Measurements from ENCODE around the gene ARHGEF17. TPM values are rescaled to one million over a fixed set of nuclear protein-coding genes. Genes with fewer than 3 reads are reported as not detected.
"Not testable (repeated sequence)": the region's sequence is repeated elsewhere in the genome, so short reads cannot be mapped to it uniquely, and the experiment has no call there.

ARHGEF17 gene
- polyA plus RNA-seq, 1 donor (not counting 4 experiments of a cell fraction or from before 2014, with no cell fraction given), result 5.1 TPM

- dilution Hi-C loops (cut with MboI; ENCODE audit: extremely low pct_ligation_motif_present, low sequenced_read_pairs), result no loop called here
- Histone ChIP-seq H3K4me2 (ENCODE audit: control insufficient read depth, extremely low read depth, insufficient read depth, low read depth, low read length) (no peak overlapping the region), H4K20me1 (ENCODE audit: control insufficient read depth, extremely low read depth, insufficient read depth, low read length) (no peaks in the 10 kb centered on the region), H3K9ac (ENCODE audit: control insufficient read depth, extremely low read depth, insufficient read depth, low read length) (no peak overlapping the region), H2AFZ (ENCODE audit: control insufficient read depth, low read length) (no peak overlapping the region), H3K36me3 (ENCODE audit: control insufficient read depth in 2 of 2, extremely low read depth in 1 of 2, insufficient read depth in 2 of 2, low read length in 2 of 2) (no peaks in the 10 kb centered on the region), H3K4me1 (ENCODE audit: control insufficient read depth, extremely low read depth, insufficient read depth, low read length) (peaks cover 22% of the 10 kb centered on the region), H3K9me3 (ENCODE audit: control insufficient read depth, low read depth, low read length) (no peaks in the 10 kb centered on the region), H3K27ac (ENCODE audit: control insufficient read depth, insufficient read depth, low read length) (no peak overlapping the region), H3K4me3 (ENCODE audit: control insufficient read depth in 2 of 3, extremely low read depth in 1 of 3, insufficient read depth in 2 of 3, low read depth in 1 of 3, low read length in 3 of 3) (no peak overlapping the region), H3K9me1 (ENCODE audit: control insufficient read depth, extremely low read depth, insufficient read depth, low read length) (no peaks in the 10 kb centered on the region), H3K27me3 (ENCODE audit: control insufficient read depth, extremely low read depth, insufficient read depth, low read length) (peaks cover 4% of the 10 kb centered on the region), H3K79me2 (ENCODE audit: control insufficient read depth, insufficient read depth, low read length) (no peaks in the 10 kb centered on the region)
- TF ChIP-seq CTCF (optimal IDR thresholded peaks at IDR 0.05 in 1 of 3, IDR thresholded peaks at IDR 0.05 in 1 of 3, conservative IDR thresholded peaks at IDR 0.05 in 1 of 3; ENCODE audit: extremely low read depth in 1 of 3, insufficient read depth in 2 of 3, low read length in 3 of 3), result no peak
- DNase-seq (ENCODE audit: low read depth, low spot score) (no peak), FAIRE-seq (no peak)
Observed at GRCh38 chr11:73273222-73273895, 34.7 kb upstream of the ARHGEF17 start.

- H3K9me1 ChIP-seq (ENCODE audit: control insufficient read depth, extremely low read depth, insufficient read depth, low read length); H3K36me3 ChIP-seq (ENCODE audit: control insufficient read depth in 2 of 2, extremely low read depth in 1 of 2, insufficient read depth in 2 of 2, low read length in 2 of 2); H2AFZ ChIP-seq (ENCODE audit: control insufficient read depth, low read length); H4K20me1 ChIP-seq (ENCODE audit: control insufficient read depth, extremely low read depth, insufficient read depth, low read length); DNase-seq (ENCODE audit: low read depth, low spot score); H3K4me2 ChIP-seq (ENCODE audit: control insufficient read depth, extremely low read depth, insufficient read depth, low read depth, low read length); H3K27ac ChIP-seq (ENCODE audit: control insufficient read depth, insufficient read depth, low read length); H3K79me2 ChIP-seq (ENCODE audit: control insufficient read depth, insufficient read depth, low read length); H3K4me3 ChIP-seq (ENCODE audit: control insufficient read depth in 2 of 3, extremely low read depth in 1 of 3, insufficient read depth in 2 of 3, low read depth in 1 of 3, low read length in 3 of 3); FAIRE-seq; H3K9ac ChIP-seq (ENCODE audit: control insufficient read depth, extremely low read depth, insufficient read depth, low read length); H3K9me3 ChIP-seq (ENCODE audit: control insufficient read depth, low read depth, low read length); dilution Hi-C loops (cut with MboI; ENCODE audit: extremely low pct_ligation_motif_present, low sequenced_read_pairs); H3K27me3 ChIP-seq (ENCODE audit: control insufficient read depth, extremely low read depth, insufficient read depth, low read length): not testable (repeated sequence)
- H3K4me1 ChIP-seq (ENCODE audit: control insufficient read depth, extremely low read depth, insufficient read depth, low read length), result peaks cover 20% of the 10 kb centered on the region
Observed at GRCh38 chr11:73274191-73274590, 33.9 kb upstream of the ARHGEF17 start.

- no peak overlapping the region for H3K4me2 ChIP-seq (ENCODE audit: control insufficient read depth, extremely low read depth, insufficient read depth, low read depth, low read length)
- dilution Hi-C loops (cut with MboI; ENCODE audit: extremely low pct_ligation_motif_present, low sequenced_read_pairs), result no loop called here
- no peaks in the 10 kb centered on the region for H3K9me1 ChIP-seq (ENCODE audit: control insufficient read depth, extremely low read depth, insufficient read depth, low read length)
- no peaks in the 10 kb centered on the region for H4K20me1 ChIP-seq (ENCODE audit: control insufficient read depth, extremely low read depth, insufficient read depth, low read length)
- H3K9ac ChIP-seq (ENCODE audit: control insufficient read depth, extremely low read depth, insufficient read depth, low read length), result no peak overlapping the region
- H3K27me3 ChIP-seq (ENCODE audit: control insufficient read depth, extremely low read depth, insufficient read depth, low read length), result no peaks in the 10 kb centered on the region
- FAIRE-seq, result no peak
- no peak overlapping the region for H3K4me3 ChIP-seq (ENCODE audit: control insufficient read depth in 2 of 3, extremely low read depth in 1 of 3, insufficient read depth in 2 of 3, low read depth in 1 of 3, low read length in 3 of 3)
- no peak overlapping the region for H3K27ac ChIP-seq (ENCODE audit: control insufficient read depth, insufficient read depth, low read length)
- H3K9me3 ChIP-seq (ENCODE audit: control insufficient read depth, low read depth, low read length), result no peaks in the 10 kb centered on the region
- H3K79me2 ChIP-seq (ENCODE audit: control insufficient read depth, insufficient read depth, low read length), result no peaks in the 10 kb centered on the region
- H2AFZ ChIP-seq (ENCODE audit: control insufficient read depth, low read length), result no peak overlapping the region
- H3K4me1 ChIP-seq (ENCODE audit: control insufficient read depth, extremely low read depth, insufficient read depth, low read length), result peaks cover 14% of the 10 kb centered on the region
- TF ChIP-seq CTCF (optimal IDR thresholded peaks at IDR 0.05 in 1 of 3, IDR thresholded peaks at IDR 0.05 in 1 of 3, conservative IDR thresholded peaks at IDR 0.05 in 1 of 3; ENCODE audit: extremely low read depth in 1 of 3, insufficient read depth in 2 of 3, low read length in 3 of 3) (no peak), EZH2 (IDR thresholded peaks at IDR 0.05; ENCODE audit: low read length) (no peak)
- H3K36me3 ChIP-seq (ENCODE audit: control insufficient read depth in 2 of 2, extremely low read depth in 1 of 2, insufficient read depth in 2 of 2, low read length in 2 of 2), result no peaks in the 10 kb centered on the region
- DNase-seq (ENCODE audit: low read depth, low spot score), result no peak
Observed at GRCh38 chr11:73274722-73275380, 33.2 kb upstream of the ARHGEF17 start.

Data from keratinocyte (primary cell).